Loucy (cell line): ENCODE results near the gene PSD2.

Source experiments
- EZH2phosphoT487 ChIP-seq: fragments of 200-600 bp; IDR thresholded peaks from 2 replicates; pipeline ENCODE4 v1.6.1; 2018; ENCODE audit warnings: antibody characterized with exemption, mild to moderate bottlenecking, moderate library complexity, borderline replicate concordance
- TF ChIP-seq, protein P1 (sequence below): fragments of 200-600 bp; sonication (generic); conservative IDR thresholded peaks from 2 replicates; pipeline ENCODE4 v1.5.1; 2014; ENCODE audit warnings: mild to moderate bottlenecking, antibody characterized with exemption, low read length

DNA sequence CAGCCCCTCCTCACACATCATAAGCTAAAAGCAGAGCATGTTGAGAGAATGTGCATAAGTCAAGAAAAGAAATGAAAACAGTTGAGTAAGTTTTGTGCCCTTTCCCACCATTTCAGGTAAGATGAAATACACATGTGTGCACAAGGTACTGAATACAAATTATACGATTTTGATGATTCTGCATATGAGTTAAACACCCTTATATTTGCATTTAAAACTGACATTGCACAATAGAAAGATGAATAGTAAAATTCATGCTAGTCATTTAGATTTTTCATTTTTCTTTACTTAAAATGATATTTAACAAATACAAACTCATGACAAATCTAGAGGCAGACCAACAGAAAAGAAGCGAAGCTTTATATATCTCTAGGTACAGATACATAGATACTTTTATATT lies 24.9 kb upstream of the PSD2 start:
- TF ChIP-seq, protein P1, sequence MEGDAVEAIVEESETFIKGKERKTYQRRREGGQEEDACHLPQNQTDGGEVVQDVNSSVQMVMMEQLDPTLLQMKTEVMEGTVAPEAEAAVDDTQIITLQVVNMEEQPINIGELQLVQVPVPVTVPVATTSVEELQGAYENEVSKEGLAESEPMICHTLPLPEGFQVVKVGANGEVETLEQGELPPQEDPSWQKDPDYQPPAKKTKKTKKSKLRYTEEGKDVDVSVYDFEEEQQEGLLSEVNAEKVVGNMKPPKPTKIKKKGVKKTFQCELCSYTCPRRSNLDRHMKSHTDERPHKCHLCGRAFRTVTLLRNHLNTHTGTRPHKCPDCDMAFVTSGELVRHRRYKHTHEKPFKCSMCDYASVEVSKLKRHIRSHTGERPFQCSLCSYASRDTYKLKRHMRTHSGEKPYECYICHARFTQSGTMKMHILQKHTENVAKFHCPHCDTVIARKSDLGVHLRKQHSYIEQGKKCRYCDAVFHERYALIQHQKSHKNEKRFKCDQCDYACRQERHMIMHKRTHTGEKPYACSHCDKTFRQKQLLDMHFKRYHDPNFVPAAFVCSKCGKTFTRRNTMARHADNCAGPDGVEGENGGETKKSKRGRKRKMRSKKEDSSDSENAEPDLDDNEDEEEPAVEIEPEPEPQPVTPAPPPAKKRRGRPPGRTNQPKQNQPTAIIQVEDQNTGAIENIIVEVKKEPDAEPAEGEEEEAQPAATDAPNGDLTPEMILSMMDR: no peak
- TF ChIP-seq EZH2phosphoT487: no peak
